PC-9 (cell line): ENCODE results near the gene HIGD2B.
"Not testable (repeated sequence)": the region's sequence is repeated elsewhere in the genome, so short reads cannot be mapped to it uniquely, and the experiment has no call there.

ENCODE experiments used
- EZH2 ChIP-seq: fragments of 200-600 bp; sonication (generic); IDR thresholded peaks from 2 replicates; pipeline ENCODE4 v1.8.0; 2017; ENCODE audit warnings: antibody characterized with exemption, low read depth
- TF ChIP-seq, protein P1 (sequence below): fragments of 200-600 bp; sonication (generic); conservative IDR thresholded peaks from 2 replicates; pipeline ENCODE4 v1.6.1; 2017; ENCODE audit warnings: mixed run types, antibody characterized with exemption, mild to moderate bottlenecking, moderate library complexity

DNA sequence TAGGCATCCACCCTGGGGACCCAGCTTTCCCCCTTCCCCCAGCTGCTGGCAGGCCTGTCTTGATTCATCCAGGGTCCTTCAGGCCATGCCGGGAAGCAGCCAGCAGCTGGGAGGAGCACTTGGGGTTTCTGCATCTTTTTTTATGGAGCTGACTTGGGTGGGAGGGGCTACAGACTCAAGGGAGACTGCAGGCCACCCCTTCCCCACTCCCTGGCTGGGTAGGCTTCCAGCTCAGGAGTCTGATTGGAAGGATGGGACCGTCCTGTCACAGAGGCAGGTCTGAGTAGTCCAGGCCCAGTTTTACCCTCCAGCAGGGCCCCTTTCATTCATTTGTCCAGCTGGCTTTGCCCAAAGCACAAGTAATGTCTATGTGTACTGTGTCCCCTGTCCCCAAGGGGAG, 43.7 kb downstream of the HIGD2B start:
- TF ChIP-seq, protein P1, sequence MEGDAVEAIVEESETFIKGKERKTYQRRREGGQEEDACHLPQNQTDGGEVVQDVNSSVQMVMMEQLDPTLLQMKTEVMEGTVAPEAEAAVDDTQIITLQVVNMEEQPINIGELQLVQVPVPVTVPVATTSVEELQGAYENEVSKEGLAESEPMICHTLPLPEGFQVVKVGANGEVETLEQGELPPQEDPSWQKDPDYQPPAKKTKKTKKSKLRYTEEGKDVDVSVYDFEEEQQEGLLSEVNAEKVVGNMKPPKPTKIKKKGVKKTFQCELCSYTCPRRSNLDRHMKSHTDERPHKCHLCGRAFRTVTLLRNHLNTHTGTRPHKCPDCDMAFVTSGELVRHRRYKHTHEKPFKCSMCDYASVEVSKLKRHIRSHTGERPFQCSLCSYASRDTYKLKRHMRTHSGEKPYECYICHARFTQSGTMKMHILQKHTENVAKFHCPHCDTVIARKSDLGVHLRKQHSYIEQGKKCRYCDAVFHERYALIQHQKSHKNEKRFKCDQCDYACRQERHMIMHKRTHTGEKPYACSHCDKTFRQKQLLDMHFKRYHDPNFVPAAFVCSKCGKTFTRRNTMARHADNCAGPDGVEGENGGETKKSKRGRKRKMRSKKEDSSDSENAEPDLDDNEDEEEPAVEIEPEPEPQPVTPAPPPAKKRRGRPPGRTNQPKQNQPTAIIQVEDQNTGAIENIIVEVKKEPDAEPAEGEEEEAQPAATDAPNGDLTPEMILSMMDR, result not testable (repeated sequence)
- TF ChIP-seq EZH2, result not testable (repeated sequence)
